GM12892 (cell line): Measurements from ENCODE around the gene PARL.

Experiments used
- POLR2A ChIP-seq: IDR thresholded peaks from 2 replicates; pipeline ENCODE4 v1.6.1; 2011; ENCODE audit warnings: low read depth, low read length, control low read depth
- POLR2AphosphoS5 ChIP-seq: IDR thresholded peaks from 2 replicates; pipeline ENCODE4 v1.6.1; 2011; ENCODE audit warnings: low read depth, low read length, control low read depth
- TAF1 ChIP-seq: IDR thresholded peaks from 2 replicates; pipeline ENCODE4 v1.6.1; 2011; ENCODE audit warnings: low read depth, mild to moderate bottlenecking, control low read depth, low read length, borderline replicate concordance

DNA sequence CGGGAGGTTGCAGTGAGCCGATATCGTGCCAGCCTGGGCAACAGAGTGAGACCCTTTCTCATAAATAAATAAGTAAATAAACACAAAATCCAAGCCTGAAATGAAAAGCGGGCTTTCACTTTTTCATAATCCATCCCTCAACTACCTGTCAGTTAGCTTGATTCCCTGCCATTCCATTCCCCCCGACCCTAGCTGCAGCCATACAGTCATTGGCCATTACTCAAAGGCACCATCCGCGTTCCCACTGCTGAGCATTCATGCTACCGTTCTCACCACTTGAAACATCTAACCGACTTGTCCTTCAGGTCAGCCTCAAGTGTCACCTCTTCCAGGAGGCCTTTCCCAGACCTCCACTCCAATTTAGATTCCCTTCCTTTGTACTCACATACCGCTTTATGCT is 1.1 kb upstream of the PARL start:
- TF ChIP-seq POLR2A (no peak), TAF1 (no peak), POLR2AphosphoS5 (no peak)
